Left forelimb (tissue), 1 donor: ENCODE data around the gene CASS4.

Source experiments
- DNase-seq: peaks from one replicate; pipeline ENCODE4 v3.0.0-alpha.2; 2018; ENCODE audit warnings: low spot score

The CASS4 gene

GRCh38 chr20:56424931-56425330 lies 12.9 kb downstream of the CASS4 start:
- no peak for DNase-seq

GRCh38 chr20:56426026-56426425 lies 14.0 kb downstream of the CASS4 start:
- DNase-seq = no peak

DNA sequence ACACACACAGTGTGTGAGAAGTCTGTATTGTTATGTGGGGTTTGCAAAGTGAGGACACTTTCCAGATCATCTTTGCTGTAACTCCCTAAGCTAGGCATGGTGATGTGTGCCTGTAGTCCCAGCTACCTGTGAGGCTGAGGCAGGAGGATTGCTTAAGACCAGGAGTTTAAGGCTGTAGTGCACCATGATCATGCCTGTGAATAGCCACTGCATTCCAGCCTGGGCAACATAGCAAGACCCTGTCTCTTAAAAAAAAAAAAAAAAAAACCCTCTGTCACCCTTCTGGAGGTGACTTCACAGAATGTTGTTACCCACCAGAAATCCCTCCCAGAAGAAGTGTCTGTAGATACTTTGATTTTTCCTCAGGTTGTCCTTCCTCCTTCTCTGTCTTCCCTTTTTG lies 14.9 kb downstream of the CASS4 start:
- DNase-seq = no peak

DNA sequence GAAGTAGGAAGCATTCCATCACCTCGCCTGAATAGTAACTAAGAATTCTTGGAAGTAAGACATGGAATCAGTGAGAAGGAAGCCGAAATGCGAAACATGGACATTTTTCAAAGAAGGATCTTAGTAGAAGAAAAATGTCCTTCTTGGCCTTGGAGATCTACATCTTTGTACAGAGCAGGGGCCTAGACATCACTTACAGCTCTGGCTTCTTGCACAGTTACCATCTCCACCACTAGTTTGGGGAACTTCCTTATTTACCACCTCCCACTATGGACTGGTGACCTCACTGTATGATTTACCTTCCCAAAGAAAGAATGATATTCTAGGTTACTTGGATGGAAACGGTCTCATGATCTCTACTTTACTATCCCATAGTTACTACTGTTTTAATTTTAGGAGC lies 15.7 kb downstream of the CASS4 start:
- no peak for DNase-seq

GRCh38 chr20:56428410-56428809 lies 16.4 kb downstream of the CASS4 start:
- no peak for DNase-seq

DNA sequence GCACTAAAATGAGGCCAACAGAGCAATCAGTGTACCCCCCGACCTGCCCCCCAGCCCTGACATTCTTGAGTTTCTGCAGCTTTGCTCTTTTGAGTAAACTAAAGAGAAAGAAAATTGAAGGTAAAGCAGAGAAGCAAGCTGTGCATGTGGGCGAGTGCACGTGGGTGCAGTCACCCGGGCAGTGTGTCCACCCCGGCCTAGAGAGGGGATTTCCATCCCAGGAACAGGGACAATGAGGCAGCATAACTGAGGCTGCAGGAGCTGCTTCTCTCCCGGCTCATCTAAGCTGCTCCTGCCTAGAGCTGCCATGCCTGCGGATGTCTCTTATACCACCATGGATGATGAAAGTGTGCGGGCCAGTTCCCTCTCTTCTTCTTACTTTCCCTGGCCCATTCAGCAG lies 16.8 kb downstream of the CASS4 start:
- no peak for DNase-seq

DNA sequence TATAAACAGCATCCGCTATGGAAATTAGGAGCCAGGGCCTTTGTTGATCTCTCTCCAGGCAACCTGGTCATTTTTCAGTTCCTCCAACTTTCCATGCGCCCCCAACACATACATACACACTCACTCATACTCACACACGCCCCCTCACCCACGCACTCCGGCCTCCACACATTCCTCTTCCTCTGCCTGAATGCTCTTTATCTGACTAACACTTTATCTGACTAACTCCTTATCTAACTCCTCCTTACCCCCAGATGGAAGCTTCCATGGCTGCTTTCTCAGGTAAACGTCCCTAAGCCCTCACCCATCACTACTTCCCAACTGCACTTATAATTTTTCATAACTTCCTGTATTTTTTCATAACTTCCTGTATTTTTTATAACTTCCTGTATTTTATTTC lies 17.4 kb downstream of the CASS4 start:
- DNase-seq = no peak

- DNase-seq = no peak
Measured at GRCh38 chr20:56429941-56430340, 17.9 kb downstream of the CASS4 start.

DNA sequence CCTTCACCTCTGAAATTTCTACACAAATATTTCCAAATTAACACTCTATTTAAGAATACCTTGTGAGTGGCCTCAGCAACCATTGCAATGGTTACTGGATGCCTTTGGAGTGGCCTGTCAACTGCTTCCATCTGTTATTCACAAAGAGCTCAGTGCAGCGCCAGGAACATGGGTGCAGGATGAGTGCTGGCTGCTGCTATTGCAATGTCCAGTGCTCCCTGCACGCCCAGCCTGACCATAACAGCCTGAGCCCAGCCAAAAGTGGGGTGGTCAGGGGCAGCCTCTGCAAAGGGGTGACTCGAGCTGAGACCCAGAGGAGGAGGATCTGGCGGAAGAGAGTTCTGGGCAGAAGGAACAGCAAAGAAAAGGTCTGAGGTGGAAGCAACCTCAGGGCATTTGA lies 18.4 kb downstream of the CASS4 start:
- no peak for DNase-seq

GRCh38 chr20:56430957-56431356 lies 18.9 kb downstream of the CASS4 start:
- no peak for DNase-seq

DNA sequence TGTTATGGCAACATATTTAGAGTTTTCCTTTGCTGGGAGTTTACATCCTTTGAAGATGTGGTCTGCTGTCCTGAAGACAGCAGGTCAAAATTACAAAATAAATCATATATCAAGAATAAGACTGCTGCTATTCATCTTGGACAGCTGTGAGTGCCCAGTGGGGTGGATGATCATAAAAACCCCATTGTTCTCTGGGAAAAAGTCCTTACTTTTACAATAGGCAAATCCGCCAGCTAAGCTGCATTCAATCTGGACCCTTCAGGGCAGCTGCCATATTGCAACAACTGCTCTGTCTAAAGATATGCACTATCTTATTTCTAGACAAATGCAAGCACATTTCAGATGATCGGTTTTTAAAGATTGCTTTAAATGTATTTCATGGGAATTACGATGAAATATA lies 19.4 kb downstream of the CASS4 start:
- DNase-seq = no peak

DNA sequence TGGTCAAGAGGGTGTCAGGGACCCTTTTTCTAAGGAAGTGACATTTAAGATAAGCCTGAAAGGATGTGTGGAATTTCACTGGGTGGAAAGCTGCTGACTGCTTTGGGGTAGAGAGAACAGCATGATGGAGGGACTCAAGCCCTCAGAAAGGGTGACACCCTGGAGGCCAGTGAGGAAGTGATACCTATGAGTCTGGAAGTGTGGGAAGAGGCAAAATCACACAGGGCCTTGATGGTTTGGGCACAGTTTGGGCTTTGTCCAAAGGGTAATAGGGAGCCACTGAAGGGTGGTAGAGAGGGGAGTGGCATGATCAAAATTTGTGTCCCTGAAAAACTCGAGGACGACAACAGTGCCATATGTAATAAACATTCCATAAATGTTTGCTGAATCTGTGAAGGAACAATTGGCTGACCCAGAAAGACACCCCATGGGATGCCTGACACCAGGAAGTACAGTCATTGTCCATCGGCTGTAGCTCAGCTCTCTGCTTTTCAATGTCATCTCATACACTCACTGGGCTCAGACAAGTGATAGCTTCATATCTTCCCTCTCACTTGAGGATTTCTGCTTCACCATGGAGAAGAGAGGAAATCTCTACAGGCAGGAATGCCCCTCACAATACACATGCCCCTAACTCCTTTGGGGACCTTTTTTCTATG lies 21.3 kb downstream of the CASS4 start:
- no peak for DNase-seq

GRCh38 chr20:56433880-56434255 lies 21.8 kb downstream of the CASS4 start:
- DNase-seq = no peak

- DNase-seq = no peak
Measured at GRCh38 chr20:56437196-56437960, 25.3 kb downstream of the CASS4 start.

DNA sequence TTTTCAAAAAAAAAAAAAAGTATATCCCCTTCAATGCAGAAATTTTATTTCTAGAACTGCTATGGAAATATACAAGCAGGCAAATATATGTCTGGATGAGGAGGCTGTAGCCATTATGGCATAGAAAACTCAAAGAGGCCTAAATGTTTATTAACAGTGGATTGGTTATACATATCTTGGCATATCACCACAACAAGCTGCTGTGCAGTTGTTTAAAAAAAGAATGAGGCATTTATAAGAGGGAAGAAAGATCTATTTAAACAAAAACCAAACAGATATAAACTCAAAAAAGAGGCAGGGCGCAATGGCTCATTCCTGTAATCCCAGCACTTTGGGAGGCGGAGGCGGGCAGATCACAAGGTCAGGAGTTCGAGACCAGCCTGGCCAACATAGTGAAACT lies 26.2 kb downstream of the CASS4 start:
- DNase-seq = no peak

- DNase-seq = peak; percentile 81
Measured at GRCh38 chr20:56439771-56440291, 27.8 kb downstream of the CASS4 start.

GRCh38 chr20:56440346-56441007 lies 28.4 kb downstream of the CASS4 start:
- no peak for DNase-seq

DNA sequence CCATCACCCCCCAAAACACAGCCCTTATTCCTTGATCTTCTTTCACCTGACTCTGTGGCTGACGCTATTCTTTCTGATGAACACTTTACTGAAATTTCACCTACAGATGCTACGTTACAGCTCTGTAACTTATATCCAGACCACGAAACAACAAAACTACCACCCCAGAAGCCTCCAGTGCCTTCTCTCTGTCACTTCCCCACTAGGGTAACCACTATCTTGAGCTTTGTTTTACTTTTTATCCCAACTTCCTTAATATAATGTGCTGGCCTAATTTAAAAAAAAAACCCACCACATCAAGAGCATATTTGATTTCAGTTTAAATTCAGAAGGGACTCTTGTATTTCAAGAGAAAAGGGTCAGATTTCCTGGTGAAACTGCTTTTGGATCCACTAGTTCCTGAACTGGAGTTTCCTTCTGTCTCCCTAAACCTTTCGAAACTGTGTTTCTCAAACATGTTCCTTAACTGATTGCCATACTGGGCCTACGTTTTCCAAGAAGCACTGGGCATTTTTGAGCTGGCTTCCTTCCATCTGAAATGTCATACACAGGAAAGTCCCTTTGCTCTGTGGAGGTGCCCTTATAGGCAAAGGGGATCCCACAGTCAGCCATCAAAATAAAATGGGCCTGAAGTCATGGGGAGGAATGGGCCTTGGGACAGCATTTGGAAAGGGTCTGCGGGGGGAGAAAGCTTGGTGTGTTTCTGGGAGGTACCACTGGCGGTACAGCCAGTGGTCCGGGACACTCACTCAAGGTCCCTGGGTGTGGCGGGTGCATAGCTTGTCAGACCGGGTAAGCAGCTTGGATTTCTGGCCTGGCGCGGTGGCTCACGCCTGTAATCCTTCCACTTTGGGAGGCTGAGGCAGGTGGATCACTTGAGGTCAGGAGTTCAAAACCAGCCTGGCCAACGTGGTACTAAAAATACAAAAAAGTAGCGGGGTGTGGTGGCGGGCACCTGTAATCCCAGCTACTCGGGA lies 30.6 kb downstream of the CASS4 start:
- DNase-seq = no peak

DNA sequence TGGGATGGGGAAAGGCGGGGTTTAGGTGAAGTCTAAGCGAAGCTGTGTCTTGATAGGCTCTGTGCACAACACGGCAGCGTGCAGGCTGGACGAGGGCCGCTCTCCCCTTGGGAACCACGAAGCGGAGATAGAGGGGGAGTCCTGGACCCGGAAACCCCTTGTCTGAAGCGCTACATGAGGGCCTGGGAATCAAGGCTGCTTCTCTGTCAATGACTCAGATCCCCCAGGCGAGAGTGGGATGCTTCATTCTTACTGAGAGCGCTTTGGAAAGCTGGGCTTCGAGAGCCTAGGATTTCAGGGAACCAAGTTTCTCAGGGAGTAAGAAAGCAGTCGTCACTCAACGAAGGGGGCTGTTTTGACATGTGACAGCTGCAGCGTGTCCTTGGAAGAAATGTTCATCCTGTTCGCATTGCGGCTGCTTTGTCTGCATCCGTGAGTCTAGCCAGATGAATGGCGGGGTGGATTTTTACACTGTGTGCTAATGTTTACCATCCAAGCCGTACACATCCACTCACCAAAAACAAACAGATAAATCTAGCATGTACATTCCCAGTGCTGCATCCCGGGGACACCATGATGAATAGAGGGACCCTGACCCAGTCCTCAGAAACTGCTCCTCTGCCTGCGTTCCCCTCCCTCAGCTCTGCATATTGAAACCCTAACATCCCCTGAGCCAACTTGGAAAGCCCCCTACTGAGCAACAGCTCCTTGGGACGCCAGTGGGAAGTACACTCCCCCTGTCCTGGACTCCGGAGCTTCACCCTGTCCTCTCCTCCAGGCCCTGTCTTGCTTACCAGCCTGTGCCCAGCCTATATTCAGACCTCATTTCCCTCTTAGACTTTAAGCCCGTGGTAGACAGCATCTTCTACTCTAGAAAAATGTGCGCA lies 31.8 kb downstream of the CASS4 start:
- DNase-seq = no peak

- DNase-seq = no peak
Measured at GRCh38 chr20:56445130-56445529, 33.1 kb downstream of the CASS4 start.

GRCh38 chr20:56445540-56445939 lies 33.5 kb downstream of the CASS4 start:
- DNase-seq = no peak
